Fibroblast of lung (primary cell): ENCODE results near the gene KIAA1328.

Experiments used
- CTCF ChIP-seq, 2 donors: IDR thresholded peaks in 1 of 2; conservative IDR thresholded peaks in 1 of 2; 1 replicate in 1 of 2; 2 replicates in 1 of 2; pipeline ENCODE4 v1.5.1; 2011 to 2012; ENCODE audit warnings: low read length in 2 of 2, control low read depth in 1 of 2, inconsistent platforms in 1 of 2, low read depth in 1 of 2, mild to moderate bottlenecking in 1 of 2
- EZH2 ChIP-seq: IDR thresholded peaks from 2 replicates; pipeline ENCODE4 v1.5.1; 2012; ENCODE audit warnings: low read length, control low read depth, mild to moderate bottlenecking; ENCODE audit errors: missing control alignments

GRCh38 chr18:36903215-36903928 lies 74.4 kb downstream of the KIAA1328 start:
- TF ChIP-seq EZH2 (no peak), CTCF (conservative IDR thresholded peaks at IDR 0.05 in 1 of 2, IDR thresholded peaks at IDR 0.05 in 1 of 2; ENCODE audit: low read depth in 1 of 2, low read length in 2 of 2) (no peak)
